IgD-negative memory B cell (primary cell): ENCODE results near the gene OPALIN. TPM values are rescaled to one million over a fixed set of nuclear protein-coding genes. Genes with fewer than 3 reads are reported as not detected.
"Not testable (repeated sequence)": the region's sequence is repeated elsewhere in the genome, so short reads cannot be mapped to it uniquely, and the experiment has no call there.

Source experiments
- H3K27ac Mint-ChIP-seq, 3 donors: one replicate each; pipeline ENCODE4 v1.8.0; 2020 to 2022; ENCODE audit warnings: mild to moderate bottlenecking in 3 of 3, mixed read lengths in 3 of 3, moderate library complexity in 1 of 3
- H3K27me3 Mint-ChIP-seq: one replicate; pipeline ENCODE4 v1.8.0; 2021; ENCODE audit warnings: mixed read lengths
- H3K36me3 Mint-ChIP-seq: one replicate; pipeline ENCODE4 v1.8.0; 2020; ENCODE audit warnings: mild to moderate bottlenecking, mixed read lengths
- H3K4me1 Mint-ChIP-seq, 3 donors: one replicate each; pipeline ENCODE4 v1.8.0; 2020 to 2022; ENCODE audit warnings: mixed read lengths in 3 of 3, mild to moderate bottlenecking in 1 of 3
- H3K4me3 Mint-ChIP-seq, 4 donors: one replicate each; pipeline ENCODE4 v1.8.0; 2020 to 2022; ENCODE audit warnings: mild to moderate bottlenecking in 4 of 4, mixed read lengths in 4 of 4, moderate library complexity in 3 of 4
- H3K9me3 Mint-ChIP-seq, 3 donors: one replicate each; pipeline ENCODE4 v1.8.0; 2020 to 2021; ENCODE audit warnings: mixed read lengths in 3 of 3, mild to moderate bottlenecking in 1 of 3
- polyA plus RNA-seq: library from polyadenylated mRNA; unstranded; fragments of 300-500 nt; fragmentation: Illumina TruSeq; gene quantifications from one replicate; pipeline ENCODE4 v1.2.3, GENCODE V29; 2021

The OPALIN gene
- polyA plus RNA-seq, 1 donor from 2014 or later, result not detected

DNA sequence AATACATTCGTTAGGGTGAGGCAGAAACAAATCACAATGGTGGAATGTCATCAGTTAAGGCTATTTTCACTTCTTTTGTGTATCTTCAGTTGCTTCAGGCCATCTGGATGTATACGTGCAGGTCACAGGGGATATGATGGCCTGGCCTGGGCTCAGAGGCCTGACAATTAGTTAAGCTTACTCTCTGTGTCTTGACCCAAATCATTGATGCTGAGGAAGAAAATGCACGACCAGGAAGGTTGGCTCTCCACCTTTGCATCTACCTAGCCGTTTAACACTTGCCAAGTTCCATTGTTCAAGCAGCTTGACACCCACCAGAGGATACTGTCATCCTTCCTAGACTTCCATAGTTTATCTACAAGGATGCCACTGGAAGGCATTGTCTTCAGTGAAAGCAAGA is 49.9 kb downstream of the OPALIN start:
- not testable (repeated sequence) for H3K27ac Mint-ChIP-seq, H3K9me3 Mint-ChIP-seq, H3K36me3 Mint-ChIP-seq, H3K4me1 Mint-ChIP-seq, H3K4me3 Mint-ChIP-seq
- peaks cover 27% of the 10 kb centered on the region for H3K27me3 Mint-ChIP-seq

DNA sequence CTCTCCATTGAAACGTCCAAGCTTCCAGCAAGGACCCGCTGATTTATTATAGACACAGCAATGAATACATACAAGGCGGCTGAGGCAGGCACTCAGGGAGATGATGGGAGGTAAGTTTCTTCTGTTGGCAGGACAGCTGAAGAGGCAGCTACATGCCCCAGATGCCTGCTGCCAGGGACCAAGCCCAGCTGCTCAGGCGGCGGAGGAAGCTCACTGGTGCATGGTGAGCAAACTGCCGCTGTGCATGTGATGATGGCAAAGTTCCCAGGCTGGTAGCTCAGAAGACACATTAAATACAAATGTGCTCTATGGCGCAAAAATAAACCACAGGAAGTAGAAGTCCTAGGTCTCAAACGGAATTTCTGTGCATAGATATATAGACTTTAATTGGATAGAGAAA is 52.3 kb downstream of the OPALIN start:
- no peaks in the 10 kb centered on the region for H3K36me3 Mint-ChIP-seq
- H3K27ac Mint-ChIP-seq, result no peak overlapping the region
- peaks cover 31% of the 10 kb centered on the region for H3K27me3 Mint-ChIP-seq
- H3K9me3 Mint-ChIP-seq, result no peaks in the 10 kb centered on the region
- H3K4me3 Mint-ChIP-seq, result no peak overlapping the region
- peaks cover 0 to 9% (median 9%) of the 10 kb centered on the region in 3 donors for H3K4me1 Mint-ChIP-seq

DNA sequence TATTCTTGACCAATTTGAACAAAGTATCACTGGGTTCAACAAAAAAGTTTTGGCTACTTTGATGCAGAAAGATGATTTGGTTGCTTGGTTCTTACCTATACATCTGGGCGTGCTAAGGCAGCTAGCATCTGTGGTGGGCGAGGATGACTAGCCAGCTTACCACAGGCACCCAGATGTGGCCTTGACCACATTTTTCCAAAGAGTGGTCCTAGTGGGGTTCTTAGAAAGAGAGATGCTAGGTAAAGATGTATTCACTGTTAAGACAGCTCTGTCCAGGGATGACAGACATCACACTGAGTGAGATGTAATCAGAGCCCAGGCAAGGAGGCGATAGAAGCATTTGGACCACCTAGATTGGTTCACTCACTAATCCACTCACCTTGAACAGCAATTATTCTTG is 53.8 kb downstream of the OPALIN start:
- no peaks in the 10 kb centered on the region for H3K9me3 Mint-ChIP-seq
- no peaks in the 10 kb centered on the region for H3K36me3 Mint-ChIP-seq
- peaks cover 0 to 9% (median 9%) of the 10 kb centered on the region in 3 donors for H3K4me1 Mint-ChIP-seq
- peaks cover 35% of the 10 kb centered on the region for H3K27me3 Mint-ChIP-seq
- H3K27ac Mint-ChIP-seq, result peak overlapping the region in 1 of 3 donors; percentile 31
- no peak overlapping the region for H3K4me3 Mint-ChIP-seq

DNA sequence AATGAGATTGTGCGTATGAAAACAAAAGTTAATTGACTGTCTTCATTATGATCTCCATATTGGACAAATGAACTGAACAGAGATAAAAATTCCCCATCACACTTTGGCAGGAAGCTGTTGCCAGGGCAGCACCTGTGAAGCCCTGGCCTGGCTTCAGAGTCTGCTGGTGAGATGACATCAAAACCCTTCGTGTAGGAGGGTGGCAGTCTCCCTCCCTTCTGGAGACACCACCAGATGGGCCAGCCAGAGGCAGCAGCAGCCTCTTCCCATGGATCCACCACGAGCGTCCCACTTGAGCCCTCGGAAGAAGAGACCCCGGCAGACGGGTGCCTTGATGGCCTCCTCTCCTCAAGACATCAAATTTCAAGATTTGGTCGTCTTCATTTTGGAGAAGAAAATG is 54.6 kb downstream of the OPALIN start, which contains the start of gene DNTT:
Gene DNTT, plus strand, starts transcription at position 205 of the 400 bp plus-strand sequence. Its CDS starts 64 bp downstream, at position 269.
- H3K9me3 Mint-ChIP-seq, result no peaks in the 10 kb centered on the region
- peak within 1 kb of the TSS in 1 of 4 donors; percentile 45 for H3K4me3 Mint-ChIP-seq
- no peaks in the 10 kb centered on the region for H3K36me3 Mint-ChIP-seq
- peaks cover 35% of the 10 kb centered on the region for H3K27me3 Mint-ChIP-seq
- peak within 1 kb of the TSS in 1 of 3 donors; percentile 31 for H3K27ac Mint-ChIP-seq
- peaks cover 7 to 16% (median 12%) of the 10 kb centered on the region in 3 donors for H3K4me1 Mint-ChIP-seq

DNA sequence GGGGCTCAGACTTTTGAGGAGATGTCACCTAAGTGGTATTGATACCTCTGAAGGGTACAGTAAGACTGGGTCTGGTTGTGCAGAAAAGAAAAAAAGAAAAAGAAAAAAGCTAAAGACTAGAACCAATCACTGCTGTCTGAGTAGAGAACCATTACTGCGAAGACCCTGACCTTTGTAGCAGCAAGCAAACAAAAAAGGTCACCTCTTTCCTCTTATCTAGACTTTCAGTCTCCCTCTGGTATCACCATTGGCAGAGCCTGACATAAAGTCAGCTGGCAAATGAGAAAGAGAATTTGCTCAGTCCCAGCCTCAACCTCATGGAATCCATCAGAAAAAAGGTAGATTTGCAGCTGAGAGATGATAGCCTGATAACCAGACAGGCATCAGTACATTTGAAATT is 57.2 kb downstream of the OPALIN start:
- Mint-ChIP-seq H3K4me1 (peaks cover 7 to 17% (median 15%) of the 10 kb centered on the region in 3 donors), H3K36me3 (peaks cover 3% of the 10 kb centered on the region), H3K9me3 (no peaks in the 10 kb centered on the region), H3K27ac (no peak overlapping the region), H3K4me3 (no peak overlapping the region), H3K27me3 (peaks cover 33% of the 10 kb centered on the region)

DNA sequence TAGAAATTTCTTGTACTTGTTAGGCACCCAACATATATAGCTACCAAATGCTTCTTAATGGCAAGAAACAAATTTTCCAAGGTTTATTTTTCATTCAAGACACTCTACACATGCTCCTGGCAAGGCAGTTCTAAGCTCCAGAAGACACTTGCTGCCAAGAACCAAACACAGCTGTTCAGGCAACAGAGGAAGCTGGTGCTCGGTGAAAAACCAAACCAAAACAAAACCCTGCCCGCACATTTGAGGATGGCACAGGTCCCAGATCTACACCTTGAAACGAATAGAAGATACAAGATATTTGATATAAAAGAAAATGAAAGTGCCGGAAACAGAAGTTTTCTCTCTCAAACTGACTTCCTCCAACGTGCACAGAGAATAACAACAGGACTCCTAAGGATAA is 59.4 kb downstream of the OPALIN start:
- no peaks in the 10 kb centered on the region for H3K9me3 Mint-ChIP-seq
- peaks cover 3% of the 10 kb centered on the region for H3K36me3 Mint-ChIP-seq
- H3K4me1 Mint-ChIP-seq, result peaks cover 6 to 19% (median 17%) of the 10 kb centered on the region in 3 donors
- peak overlapping the region in 1 of 3 donors; percentile 18 for H3K27ac Mint-ChIP-seq
- peaks cover 19% of the 10 kb centered on the region for H3K27me3 Mint-ChIP-seq
- H3K4me3 Mint-ChIP-seq, result peak overlapping the region in 2 of 4 donors; percentile 59 to 73

DNA sequence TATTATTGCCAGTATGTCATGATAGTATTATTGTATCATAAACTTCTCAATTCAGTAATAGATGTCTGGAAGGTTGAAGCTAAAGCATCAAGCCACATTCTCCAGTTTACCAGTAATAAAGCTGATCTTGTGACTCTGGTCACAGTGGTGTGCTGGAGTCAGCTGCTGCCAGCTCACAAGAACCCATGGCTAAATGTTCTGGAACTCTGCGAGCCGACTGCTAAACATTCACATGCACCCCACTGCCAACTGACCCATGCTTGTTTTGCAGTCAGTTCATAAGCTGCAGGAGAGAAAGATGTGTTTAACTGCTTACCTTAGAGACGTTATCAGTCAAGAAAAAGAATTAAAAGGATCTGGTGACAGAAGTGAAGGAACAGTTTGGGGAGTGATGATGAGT is 60.4 kb downstream of the OPALIN start:
- peaks cover 7 to 22% (median 20%) of the 10 kb centered on the region in 3 donors for H3K4me1 Mint-ChIP-seq
- peaks cover 3% of the 10 kb centered on the region for H3K36me3 Mint-ChIP-seq
- no peak overlapping the region for H3K27ac Mint-ChIP-seq
- H3K27me3 Mint-ChIP-seq, result peaks cover 9% of the 10 kb centered on the region
- no peak overlapping the region for H3K4me3 Mint-ChIP-seq
- no peaks in the 10 kb centered on the region for H3K9me3 Mint-ChIP-seq

DNA sequence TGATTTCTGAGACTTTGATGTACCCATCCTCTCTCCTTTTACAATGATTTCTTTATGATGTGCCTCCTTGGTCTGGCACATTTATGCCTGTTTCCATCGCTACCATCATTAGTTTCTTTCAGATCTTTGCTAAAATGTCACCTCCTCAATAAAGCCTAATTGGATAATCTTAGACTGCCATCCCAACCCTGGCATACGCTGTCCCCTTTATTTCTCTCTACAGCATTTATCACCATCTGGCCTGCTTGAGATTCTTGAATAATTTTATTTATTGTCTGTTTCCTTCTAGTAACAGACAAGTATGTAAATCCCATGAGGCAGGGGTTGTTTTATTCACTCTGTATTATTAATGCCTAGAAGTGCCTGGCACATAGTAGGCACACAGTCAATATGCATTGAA is 61.3 kb downstream of the OPALIN start:
- Mint-ChIP-seq H3K27me3 (peaks cover 8% of the 10 kb centered on the region), H3K4me1 (peaks cover 10 to 28% (median 27%) of the 10 kb centered on the region in 3 donors), H3K36me3 (peaks cover 3% of the 10 kb centered on the region), H3K9me3 (no peaks in the 10 kb centered on the region), H3K4me3 (no peak overlapping the region), H3K27ac (no peak overlapping the region)

DNA sequence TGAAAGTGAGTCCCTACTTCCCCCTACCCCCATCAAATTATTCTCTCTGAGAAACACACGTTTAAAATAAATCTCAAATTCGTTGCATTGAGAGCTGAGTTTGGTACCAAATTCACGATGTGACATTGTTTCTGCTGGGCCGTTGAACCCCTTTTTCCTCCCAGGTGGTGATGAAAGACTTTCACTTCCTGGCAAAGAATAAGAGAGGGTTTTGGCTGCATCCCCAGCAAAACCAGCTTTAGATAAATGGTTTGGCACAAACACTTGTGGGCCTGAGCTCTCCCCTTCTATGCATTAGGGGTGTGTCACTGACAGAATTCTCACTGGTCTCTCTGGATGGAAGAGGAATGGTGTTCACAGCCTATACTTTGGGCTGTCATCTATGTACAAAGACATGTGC is 63.3 kb downstream of the OPALIN start:
- Mint-ChIP-seq H3K27ac (peak overlapping the region in 2 of 3 donors; percentile 3 to 80), H3K27me3 (peaks cover 4% of the 10 kb centered on the region), H3K36me3 (peaks cover 3% of the 10 kb centered on the region), H3K4me3 (peak overlapping the region in 1 of 4 donors; percentile 71), H3K9me3 (no peaks in the 10 kb centered on the region), H3K4me1 (peaks cover 23 to 45% (median 44%) of the 10 kb centered on the region in 3 donors)

Other genes starting within 250 kb of the OPALIN start
- gene ZNF518A, start 228.7 kb downstream of the OPALIN start, polyA plus RNA-seq, result 12.8 TPM
- gene BLNK, start 87.4 kb downstream of the OPALIN start, polyA plus RNA-seq, result 217 TPM
- gene DNTT, start 54.6 kb downstream of the OPALIN start, polyA plus RNA-seq, result 0.10 TPM
- gene TLL2, start 154.9 kb upstream of the OPALIN start, polyA plus RNA-seq, result 0.41 TPM
- 31.7 TPM for gene TM9SF3, start 228.0 kb upstream of the OPALIN start, polyA plus RNA-seq